GM21576 (cell line): ENCODE data around the gene PSRC1.

Experiments
- ATAC-seq: cut with Tn5 transposase; IDR thresholded peaks from one replicate; pipeline ENCODE4 v1.9.1; 2021; ENCODE audit warnings: mild to moderate bottlenecking, moderate library complexity; ENCODE audit not compliant: unreplicated experiment

The PSRC1 gene

GRCh38 chr1:109259674-109260557 lies 23.0 kb downstream of the PSRC1 start:
- ATAC-seq, result no peak

- no peak for ATAC-seq
Observed at GRCh38 chr1:109258481-109259466, 24.2 kb downstream of the PSRC1 start.

- no peak for ATAC-seq
Observed at GRCh38 chr1:109257682-109258421, 25.1 kb downstream of the PSRC1 start.

- ATAC-seq, result no peak
Observed at GRCh38 chr1:109256971-109257681, 25.8 kb downstream of the PSRC1 start.

GRCh38 chr1:109256085-109256484 lies 26.9 kb downstream of the PSRC1 start:
- no peak for ATAC-seq

- no peak for ATAC-seq
Observed at GRCh38 chr1:109255678-109256077, 27.3 kb downstream of the PSRC1 start.

- no peak for ATAC-seq
Observed at GRCh38 chr1:109255097-109255651, 27.8 kb downstream of the PSRC1 start.

GRCh38 chr1:109254621-109255096 lies 28.3 kb downstream of the PSRC1 start:
- no peak for ATAC-seq

- ATAC-seq, result no peak
Observed at GRCh38 chr1:109253803-109254620, 28.9 kb downstream of the PSRC1 start.

GRCh38 chr1:109252893-109253802 lies 29.8 kb downstream of the PSRC1 start:
- no peak for ATAC-seq

GRCh38 chr1:109252167-109252892 lies 30.6 kb downstream of the PSRC1 start:
- ATAC-seq, result no peak

- ATAC-seq, result no peak
Observed at GRCh38 chr1:109251277-109252166, 31.4 kb downstream of the PSRC1 start.

GRCh38 chr1:109250454-109251276 lies 32.3 kb downstream of the PSRC1 start:
- ATAC-seq, result no peak

- peak; percentile 30 for ATAC-seq
Observed at GRCh38 chr1:109249654-109250401, 33.1 kb downstream of the PSRC1 start.
